Mesenchymal stem cell (in vitro differentiated cells and primary cell): ENCODE results near the gene STKLD1.

Experiments used
- DNase-seq: peaks from one replicate; pipeline ENCODE4 v3.0.0-alpha.2; 2013
- H2AFZ ChIP-seq: one replicate; pipeline ENCODE4 v1.6.1; 2013; ENCODE audit warnings: low read depth, mild to moderate bottlenecking, control low read depth, inconsistent platforms, low read length, moderate library complexity
- H2AK5ac ChIP-seq: 2 replicates; pipeline ENCODE4 v1.6.1; 2013; ENCODE audit warnings: low read length, moderate library complexity, mild to moderate bottlenecking, inconsistent platforms; ENCODE audit not compliant: severe bottlenecking
- H2BK120ac ChIP-seq: one replicate; pipeline ENCODE4 v1.6.1; 2013; ENCODE audit warnings: low read depth, mild to moderate bottlenecking, inconsistent platforms, low read length, moderate library complexity
- H2BK12ac ChIP-seq, 2 experiments: one replicate each; pipeline ENCODE4 v1.6.1; 2013; ENCODE audit warnings: inconsistent platforms in 2 of 2, low read length in 2 of 2, mild to moderate bottlenecking in 2 of 2, moderate library complexity in 2 of 2, control low read depth in 1 of 2
- H2BK15ac ChIP-seq: one replicate; pipeline ENCODE4 v1.6.1; 2013; ENCODE audit warnings: mild to moderate bottlenecking, low read depth, inconsistent platforms; ENCODE audit not compliant: poor library complexity, severe bottlenecking
- H2BK5ac ChIP-seq: 2 replicates; pipeline ENCODE4 v1.6.1; 2013; ENCODE audit warnings: low read depth, mild to moderate bottlenecking, low read length, control low read depth, inconsistent platforms; ENCODE audit not compliant: poor library complexity, severe bottlenecking
- H3K14ac ChIP-seq, 2 experiments: one replicate each; pipeline ENCODE4 v1.6.1; 2013; ENCODE audit warnings: inconsistent platforms in 2 of 2, low read length in 2 of 2, control low read depth in 1 of 2, mild to moderate bottlenecking in 1 of 2, moderate library complexity in 1 of 2
- H3K18ac ChIP-seq, 2 experiments: one replicate each; pipeline ENCODE4 v1.6.1; 2013; ENCODE audit warnings: inconsistent platforms in 2 of 2, low read length in 2 of 2, control low read depth in 1 of 2, low read depth in 1 of 2, mild to moderate bottlenecking in 1 of 2
- H3K23ac ChIP-seq, 2 experiments: one replicate each; pipeline ENCODE4 v1.6.1; 2013; ENCODE audit warnings: inconsistent platforms in 2 of 2, low read length in 2 of 2, mild to moderate bottlenecking in 2 of 2, moderate library complexity in 2 of 2, control low read depth in 1 of 2
- H3K27ac ChIP-seq: 2 replicates; pipeline ENCODE4 v1.5.1; 2013; ENCODE audit warnings: mild to moderate bottlenecking, moderate library complexity, low read length, control low read depth, inconsistent platforms; ENCODE audit not compliant: poor library complexity, severe bottlenecking
- H3K27me3 ChIP-seq, 2 experiments: 2 replicates each; pipeline versions ENCODE4 v1.6.1 to v1.7.0; 2013; ENCODE audit warnings: low read length in 2 of 2, mild to moderate bottlenecking in 2 of 2, moderate library complexity in 2 of 2, control low read depth in 1 of 2, inconsistent platforms in 1 of 2; ENCODE audit not compliant: control insufficient read depth in 1 of 2, insufficient read depth in 1 of 2
- H3K36me3 ChIP-seq, 2 experiments: 2 replicates each; pipeline versions ENCODE4 v1.6.1 to v1.7.0; 2013; ENCODE audit warnings: low read length in 2 of 2, control low read depth in 1 of 2, inconsistent platforms in 1 of 2, low read depth in 1 of 2, mild to moderate bottlenecking in 1 of 2; ENCODE audit not compliant: insufficient read depth in 2 of 2, control insufficient read depth in 1 of 2
- H3K4ac ChIP-seq, 2 experiments: one replicate each; pipeline ENCODE4 v1.6.1; 2013; ENCODE audit warnings: inconsistent platforms in 2 of 2, low read length in 2 of 2, mild to moderate bottlenecking in 2 of 2, moderate library complexity in 2 of 2, control low read depth in 1 of 2, low read depth in 1 of 2
- H3K4me1 ChIP-seq: 2 replicates; pipeline ENCODE4 v1.6.1; 2013; ENCODE audit warnings: low read depth, low read length, control low read depth; ENCODE audit not compliant: control insufficient read depth, insufficient read depth
- H3K4me2 ChIP-seq: 2 replicates; pipeline ENCODE4 v1.6.1; 2013; ENCODE audit warnings: low read length, mild to moderate bottlenecking, inconsistent platforms; ENCODE audit not compliant: poor library complexity, severe bottlenecking
- H3K4me3 ChIP-seq, 2 experiments: 2 replicates each; pipeline versions ENCODE4 v1.5.1 to v1.7.0; 2013; ENCODE audit warnings: low read length in 2 of 2, mild to moderate bottlenecking in 2 of 2, control low read depth in 1 of 2, low read depth in 1 of 2; ENCODE audit not compliant: insufficient read depth in 1 of 2
- H3K79me1 ChIP-seq: replicated peaks from 2 replicates; pipeline ENCODE4 v1.6.1; 2013; ENCODE audit warnings: mild to moderate bottlenecking, control low read depth, low read length, inconsistent platforms; ENCODE audit not compliant: poor library complexity, severe bottlenecking
- H3K9ac ChIP-seq: 2 replicates; pipeline ENCODE4 v1.7.0; 2013; ENCODE audit warnings: mild to moderate bottlenecking, low read length, moderate library complexity
- H3K9me3 ChIP-seq: 2 replicates; pipeline ENCODE4 v1.7.0; 2013; ENCODE audit warnings: mild to moderate bottlenecking, low read length; ENCODE audit not compliant: control insufficient read depth
- H4K8ac ChIP-seq: one replicate; pipeline ENCODE4 v1.6.1; 2013; ENCODE audit warnings: inconsistent platforms, mild to moderate bottlenecking, low read length, moderate library complexity
- H4K91ac ChIP-seq: one replicate; pipeline ENCODE4 v1.6.1; 2013; ENCODE audit warnings: mild to moderate bottlenecking, low read length, inconsistent platforms
- WGBS: methylation state at CpG from one replicate; pipeline ENCODE4 v1.1.7; 2013; ENCODE audit warnings: mixed read lengths; 5-methylcytosine and 5-hydroxymethylcytosine counted together

Gene STKLD1

DNA sequence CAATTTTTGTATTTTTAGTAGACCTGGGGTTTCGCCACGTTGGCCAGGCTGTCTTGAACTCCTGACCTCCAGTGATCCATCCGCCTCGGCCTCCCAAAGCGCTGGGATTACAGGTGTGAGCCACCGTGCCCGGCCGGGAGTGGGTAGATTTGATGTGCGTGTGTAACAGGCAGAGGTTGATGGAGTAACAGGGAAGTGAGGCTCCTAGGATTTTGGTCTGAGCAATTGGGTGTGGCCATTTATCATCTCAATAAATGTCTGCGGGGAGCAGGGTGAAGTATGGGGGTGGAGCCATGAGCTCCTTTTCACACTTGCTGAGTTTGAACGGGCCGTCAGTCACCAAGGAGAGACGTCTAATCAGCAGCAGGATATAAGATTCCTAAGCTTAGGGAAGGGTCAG lies 42.8 kb downstream of the STKLD1 start:
- Histone ChIP-seq H4K91ac (no peak overlapping the region), H3K79me1 (peaks cover 4% of the 10 kb centered on the region), H3K9ac (peak overlapping the region; percentile 90), H3K23ac (no peak overlapping the region), H3K36me3 (peaks cover 11 to 23% of the 10 kb centered on the region in 2 experiments), H3K4me3 (peak overlapping the region in 1 of 2 experiments; percentile 86), H3K27me3 (no peaks in the 10 kb centered on the region), H3K27ac (no peak overlapping the region), H2AFZ (no peak overlapping the region), H3K18ac (no peak overlapping the region), H2AK5ac (no peak overlapping the region), H3K4ac (no peak overlapping the region), H3K4me2 (no peak overlapping the region), H3K14ac (no peak overlapping the region), H4K8ac (peak overlapping the region; percentile 33), H2BK15ac (no peak overlapping the region), H3K4me1 (peaks cover 14% of the 10 kb centered on the region), H2BK12ac (no peak overlapping the region), H2BK5ac (no peak overlapping the region), H2BK120ac (peak overlapping the region; percentile 9), H3K9me3 (no peaks in the 10 kb centered on the region)
- WGBS: 61% methylated on average over 13 of the region's 13 CpGs
- DNase-seq: no peak

DNA sequence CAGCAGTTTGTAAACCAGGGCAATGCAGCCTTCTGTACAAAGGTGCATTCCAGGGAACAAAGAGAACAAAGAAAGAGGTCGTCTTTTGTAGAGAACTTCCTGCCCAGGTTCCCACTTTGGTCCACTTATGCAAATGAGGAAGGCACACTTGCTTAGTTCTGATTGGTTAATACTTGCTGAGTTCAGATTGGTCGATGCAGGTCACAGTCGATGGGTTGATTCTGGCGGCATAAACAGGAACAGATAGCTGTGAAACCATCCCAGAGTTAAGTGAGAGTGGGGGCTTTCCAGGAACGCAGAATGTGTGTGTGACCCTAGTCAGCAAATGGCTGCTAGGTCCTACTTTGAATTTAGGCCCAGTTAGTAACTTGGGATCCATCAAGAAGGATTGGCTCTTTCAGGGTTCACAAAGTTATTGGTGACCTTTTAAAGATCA lies 44.2 kb downstream of the STKLD1 start:
- DNase-seq: peak; percentile 10
- no peaks in the 10 kb centered on the region for H3K9me3 ChIP-seq
- H2BK15ac ChIP-seq: no peak overlapping the region
- H3K27me3 ChIP-seq: no peaks in the 10 kb centered on the region
- H2BK5ac ChIP-seq: no peak overlapping the region
- no peak overlapping the region for H3K14ac ChIP-seq
- H3K4me3 ChIP-seq: no peak overlapping the region
- no peak overlapping the region for H2AFZ ChIP-seq
- H3K18ac ChIP-seq: no peak overlapping the region
- no peak overlapping the region for H3K4me2 ChIP-seq
- no peak overlapping the region for H2BK12ac ChIP-seq
- no peak overlapping the region for H4K8ac ChIP-seq
- no peak overlapping the region for H3K27ac ChIP-seq
- H2BK120ac ChIP-seq: no peak overlapping the region
- no peak overlapping the region for H2AK5ac ChIP-seq
- WGBS: 90% methylated on average over 5 of the region's 5 CpGs
- no peak overlapping the region for H4K91ac ChIP-seq
- no peak overlapping the region for H3K9ac ChIP-seq
- H3K23ac ChIP-seq: no peak overlapping the region
- peaks cover 14% of the 10 kb centered on the region for H3K4me1 ChIP-seq
- H3K79me1 ChIP-seq: no peaks in the 10 kb centered on the region
- peaks cover 4 to 9% of the 10 kb centered on the region in 2 experiments for H3K36me3 ChIP-seq
- H3K4ac ChIP-seq: no peak overlapping the region

DNA sequence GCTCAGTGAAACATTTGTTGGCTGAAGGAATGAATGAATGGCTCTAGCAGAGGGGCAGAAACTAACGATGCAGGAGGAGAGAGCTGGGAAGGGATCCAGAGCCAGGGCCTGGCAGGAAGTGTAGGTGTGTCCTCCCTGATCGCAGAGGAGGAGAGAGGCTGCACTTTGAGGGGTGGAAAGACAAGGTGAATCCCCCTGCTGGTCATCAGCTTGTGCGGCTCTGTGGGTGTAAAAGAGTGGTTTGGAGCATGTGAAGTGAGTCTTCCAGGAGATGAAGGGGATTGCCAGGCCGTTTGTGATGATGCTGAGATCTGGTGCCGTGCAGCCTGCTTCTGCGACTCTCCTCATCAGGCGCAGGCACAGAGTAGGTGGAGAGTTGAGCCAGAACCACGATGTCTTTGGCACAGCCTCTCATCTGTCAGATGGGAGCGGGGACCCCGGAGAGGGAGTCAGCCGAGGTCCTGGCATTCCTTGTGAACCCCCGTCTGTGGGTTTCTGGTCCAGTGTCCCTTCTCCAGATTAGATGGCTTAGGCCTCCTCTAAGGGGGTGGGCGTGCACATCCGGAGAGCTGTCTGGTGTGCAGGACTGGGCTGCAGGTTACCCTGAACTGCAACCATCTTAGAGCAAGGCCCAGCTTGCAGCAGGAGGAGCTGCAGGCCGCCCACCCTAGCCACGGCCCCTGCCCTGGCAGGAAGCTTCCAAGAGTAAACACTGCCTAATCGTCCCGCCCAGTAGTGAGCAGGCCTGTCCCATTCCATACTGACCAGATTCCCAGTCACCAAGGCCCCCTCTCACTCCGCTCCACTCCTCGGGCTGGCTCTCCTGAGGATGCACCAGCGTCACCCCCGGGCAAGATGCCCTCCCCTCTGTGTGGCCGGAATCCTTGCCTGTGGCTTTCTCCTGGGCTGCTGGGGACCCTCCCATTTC lies 45.7 kb downstream of the STKLD1 start, which contains the start of gene ADAMTS13:
Gene ADAMTS13 (plus strand): TSS at position 753 of the 928 bp plus-strand sequence. CDS start 77 bp downstream, at position 830.
- Histone ChIP-seq H3K79me1 (no peaks in the 10 kb centered on the region), H3K27ac (no peak within 1 kb of the TSS), H2BK120ac (peak within 1 kb of the TSS; percentile 69), H3K23ac (peak within 1 kb of the TSS in 1 of 2 experiments; percentile 14), H3K27me3 (peaks cover 0 to 4% of the 10 kb centered on the region in 2 experiments), H3K4ac (peak within 1 kb of the TSS; percentile 32 to 37), H2AFZ (no peak within 1 kb of the TSS), H2BK5ac (no peak within 1 kb of the TSS), H3K4me1 (peaks cover 6% of the 10 kb centered on the region), H3K4me2 (no peak within 1 kb of the TSS), H4K8ac (peak within 1 kb of the TSS; percentile 50), H2BK15ac (no peak within 1 kb of the TSS), H2BK12ac (peak within 1 kb of the TSS; percentile 1 to 92), H3K18ac (peak within 1 kb of the TSS; percentile 53 to 90), H3K9me3 (no peaks in the 10 kb centered on the region), H3K36me3 (no peaks in the 10 kb centered on the region), H3K4me3 (no peak within 1 kb of the TSS), H2AK5ac (no peak within 1 kb of the TSS), H3K14ac (no peak within 1 kb of the TSS), H3K9ac (no peak within 1 kb of the TSS), H4K91ac (peak within 1 kb of the TSS; percentile 76)
- 53% methylated on average over 23 of the region's 23 CpGs for WGBS
- DNase-seq: peak; percentile 47

DNA sequence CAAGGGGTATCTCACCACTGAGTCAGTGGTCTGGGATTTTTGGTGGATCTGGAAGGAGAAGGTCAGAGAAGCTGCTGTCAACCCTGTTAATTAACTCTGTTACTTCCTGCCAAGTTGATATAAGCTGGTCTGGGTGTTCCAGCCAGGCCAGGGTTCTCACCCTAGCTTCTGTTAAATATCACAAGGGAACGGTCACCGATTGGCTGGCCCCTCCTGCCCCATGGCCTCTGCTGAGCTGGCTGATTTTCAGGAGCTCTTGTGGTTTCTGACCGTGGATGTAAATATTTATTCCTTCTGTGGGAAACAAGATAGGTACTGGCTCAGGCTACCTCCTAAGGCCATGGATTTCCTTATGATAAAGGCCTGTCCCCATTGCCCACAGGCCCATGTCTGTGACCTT lies 47.0 kb downstream of the STKLD1 start:
- peak overlapping the region in 1 of 2 experiments; percentile 76 for H3K4ac ChIP-seq
- H2BK120ac ChIP-seq: no peak overlapping the region
- peak overlapping the region; percentile 61 to 90 for H3K18ac ChIP-seq
- peak overlapping the region; percentile 87 for H4K8ac ChIP-seq
- no peak overlapping the region for H3K4me3 ChIP-seq
- H2BK15ac ChIP-seq: peak overlapping the region; percentile 96
- no peak overlapping the region for H3K14ac ChIP-seq
- peak overlapping the region; percentile 38 to 97 for H2BK12ac ChIP-seq
- H3K4me2 ChIP-seq: no peak overlapping the region
- H2AFZ ChIP-seq: peak overlapping the region; percentile 14
- no peak overlapping the region for H2BK5ac ChIP-seq
- H2AK5ac ChIP-seq: no peak overlapping the region
- H4K91ac ChIP-seq: peak overlapping the region; percentile 95
- H3K36me3 ChIP-seq: no peaks in the 10 kb centered on the region
- H3K4me1 ChIP-seq: peaks cover 3% of the 10 kb centered on the region
- H3K23ac ChIP-seq: no peak overlapping the region
- DNase-seq: peak; percentile 89
- no peaks in the 10 kb centered on the region for H3K9me3 ChIP-seq
- peaks cover 13 to 16% of the 10 kb centered on the region in 2 experiments for H3K27me3 ChIP-seq
- no peak overlapping the region for H3K9ac ChIP-seq
- no peak overlapping the region for H3K27ac ChIP-seq
- 23% methylated on average over 3 of the region's 3 CpGs for WGBS
- no peaks in the 10 kb centered on the region for H3K79me1 ChIP-seq
